WTC11 (cell line): ENCODE measurements around the gene MNAT1. TPM values are rescaled to one million over a fixed set of nuclear protein-coding genes. Genes with fewer than 3 reads are reported as not detected.

Experiments
- ATF1 ChIP-seq: sonication (generic); formaldehyde crosslinking; IDR thresholded peaks from 2 replicates; pipeline ENCODE4 v1.8.1; 2023; ENCODE audit warnings: mild to moderate bottlenecking, moderate library complexity, missing genetic modification reagents
- CREM ChIP-seq: sonication (generic); formaldehyde crosslinking; IDR thresholded peaks from 2 replicates; pipeline ENCODE4 v1.8.1; 2022; ENCODE audit warnings: mild to moderate bottlenecking, missing genetic modification reagents, moderate library complexity
- E2F5 ChIP-seq: sonication (generic); formaldehyde crosslinking; IDR thresholded peaks from 2 replicates; pipeline ENCODE4 v1.8.1; 2022; ENCODE audit warnings: mild to moderate bottlenecking, moderate library complexity, missing genetic modification reagents
- ESRRA ChIP-seq: sonication (generic); formaldehyde crosslinking; IDR thresholded peaks from 2 replicates; pipeline ENCODE4 v1.8.1; 2022; ENCODE audit warnings: mild to moderate bottlenecking, missing genetic modification reagents, borderline replicate concordance
- GRHL2 ChIP-seq: fragments of 250-450 bp; sonication (Bioruptor Pico); IDR thresholded peaks from 2 replicates; pipeline ENCODE4 v1.8.0; 2022; ENCODE audit warnings: mild to moderate bottlenecking, moderate library complexity; ENCODE audit not compliant: insufficient replicate concordance, severe bottlenecking
- HMGA2 ChIP-seq: fragments of 250-450 bp; sonication (Bioruptor Pico); IDR thresholded peaks from 2 replicates; pipeline ENCODE4 v1.4.0; 2021; ENCODE audit warnings: mild to moderate bottlenecking, moderate library complexity
- IRF1 ChIP-seq: sonication (generic); formaldehyde crosslinking; IDR thresholded peaks from 2 replicates; pipeline ENCODE4 v1.8.0; 2023; ENCODE audit warnings: missing genetic modification reagents
- MXD4 ChIP-seq: fragments of 250-450 bp; sonication (Bioruptor Pico); IDR thresholded peaks from 2 replicates; pipeline ENCODE4 v1.8.0; 2021; ENCODE audit warnings: mild to moderate bottlenecking, moderate library complexity, borderline replicate concordance
- NR1H2 ChIP-seq: sonication (generic); formaldehyde crosslinking; IDR thresholded peaks from 2 replicates; pipeline ENCODE4 v1.9.0; 2021; ENCODE audit warnings: mild to moderate bottlenecking, moderate library complexity, missing genetic modification reagents
- NR3C1 ChIP-seq: sonication (generic); formaldehyde crosslinking; conservative IDR thresholded peaks from 2 replicates; pipeline ENCODE4 v1.8.1; 2023; ENCODE audit warnings: low read depth, mild to moderate bottlenecking, missing genetic modification reagents
- ZBTB43 ChIP-seq: sonication (generic); formaldehyde crosslinking; IDR thresholded peaks from 2 replicates; pipeline ENCODE4 v1.8.1; 2023; ENCODE audit warnings: mild to moderate bottlenecking, missing genetic modification reagents
- ZNF281 ChIP-seq: sonication (generic); formaldehyde crosslinking; IDR thresholded peaks from 2 replicates; pipeline ENCODE4 v1.8.0; 2023; ENCODE audit warnings: mild to moderate bottlenecking, missing genetic modification reagents
- ZNF425 ChIP-seq: fragments of 250-450 bp; sonication (Bioruptor Pico); conservative IDR thresholded peaks from 2 replicates; pipeline ENCODE4 v1.9.0; 2021; ENCODE audit warnings: mild to moderate bottlenecking
- ZNF671 ChIP-seq: fragments of 250-450 bp; sonication (Bioruptor Pico); IDR thresholded peaks from 2 replicates; pipeline ENCODE4 v1.8.0; 2021; ENCODE audit warnings: mild to moderate bottlenecking
- total RNA-seq: library from RNA; stranded (reverse); gene quantifications from 3 replicates; pipeline ENCODE4 v1.2.3, GENCODE V29; 2021
- TF ChIP-seq, protein P1 (sequence below): fragments of 250-450 bp; sonication (Bioruptor Pico); IDR thresholded peaks from 2 replicates; pipeline ENCODE4 v1.9.0; 2021; ENCODE audit warnings: moderate library complexity, mild to moderate bottlenecking, inconsistent platforms, borderline replicate concordance
- TF ChIP-seq, protein P2 (sequence below): sonication (generic); formaldehyde crosslinking; IDR thresholded peaks from 2 replicates; pipeline ENCODE4 v1.8.1; 2022; ENCODE audit warnings: low read depth, mild to moderate bottlenecking, moderate library complexity, missing genetic modification reagents, borderline replicate concordance
- TF ChIP-seq, protein P3 (sequence below): sonication (generic); formaldehyde crosslinking; IDR thresholded peaks from 2 replicates; pipeline ENCODE4 v1.8.0; 2022; ENCODE audit warnings: mild to moderate bottlenecking, missing genetic modification reagents
- TF ChIP-seq, protein P4 (sequence below): sonication (generic); formaldehyde crosslinking; IDR thresholded peaks from 2 replicates; pipeline ENCODE4 v1.8.0; 2022; ENCODE audit warnings: mild to moderate bottlenecking, missing genetic modification reagents
- TF ChIP-seq, protein P5 (sequence below): sonication (generic); formaldehyde crosslinking; IDR thresholded peaks from 2 replicates; pipeline ENCODE4 v1.8.0; 2023; ENCODE audit warnings: missing genetic modification reagents, mild to moderate bottlenecking, borderline replicate concordance

Gene MNAT1
- total RNA-seq, 1 experiment from 2014 or later, result 59.0 TPM

DNA sequence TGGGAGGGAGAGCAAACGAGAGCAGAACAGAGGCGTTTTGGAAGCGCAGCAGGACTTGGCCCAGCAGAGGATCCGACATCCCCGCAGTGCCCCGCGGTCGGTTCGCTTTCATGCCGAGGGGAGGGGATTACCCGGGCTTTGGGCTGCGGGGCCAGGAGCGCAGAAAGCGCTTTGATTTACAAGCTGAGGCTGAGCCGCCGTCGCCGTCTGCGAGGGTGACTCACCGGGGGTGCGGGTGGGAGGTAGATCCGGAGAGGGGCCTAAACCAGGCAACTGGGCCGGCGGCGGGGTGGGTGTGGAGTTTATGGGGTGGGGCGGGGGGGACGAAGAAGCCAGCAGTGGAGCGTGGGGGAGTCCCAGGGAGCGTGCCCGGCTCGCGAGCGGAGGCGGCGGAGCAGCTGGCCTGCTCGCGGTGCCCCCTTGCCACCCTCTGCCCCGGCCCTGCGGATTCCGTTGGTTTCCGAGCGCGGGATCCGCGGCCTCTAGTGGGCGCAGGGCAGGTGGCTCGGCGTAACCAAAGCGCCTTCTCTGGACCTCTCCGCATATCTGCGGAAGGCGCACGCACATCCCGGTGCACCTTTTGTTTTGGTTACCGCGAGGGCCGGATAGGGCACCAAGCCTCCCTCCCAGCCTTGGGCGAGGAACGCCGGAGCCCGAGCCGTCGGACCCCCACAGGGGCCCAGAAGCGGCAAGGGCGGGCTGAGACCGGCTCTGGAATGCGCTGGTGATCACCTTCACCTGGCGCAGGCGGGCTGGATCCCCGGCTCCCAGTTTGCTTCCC is 13.0 kb upstream of the MNAT1 start (continued):
- TF ChIP-seq, protein P1, sequence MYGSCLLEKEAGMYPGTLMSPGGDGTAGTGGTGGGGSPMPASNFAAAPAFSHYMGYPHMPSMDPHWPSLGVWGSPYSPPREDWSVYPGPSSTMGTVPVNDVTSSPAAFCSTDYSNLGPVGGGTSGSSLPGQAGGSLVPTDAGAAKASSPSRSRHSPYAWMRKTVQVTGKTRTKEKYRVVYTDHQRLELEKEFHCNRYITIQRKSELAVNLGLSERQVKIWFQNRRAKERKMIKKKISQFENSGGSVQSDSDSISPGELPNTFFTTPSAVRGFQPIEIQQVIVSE (CRISPR knock-in tag), result no peak
- TF ChIP-seq CREM (CRISPR knock-in tag) (no peak), ZNF671 (CRISPR knock-in tag) (no peak), ZNF281 (CRISPR knock-in tag) (no peak), NR3C1 (CRISPR knock-in tag) (no peak), E2F5 (CRISPR knock-in tag) (0 out of 2 replicates have a peak, but pooled peaks have one; percentile 23), ATF1 (no peak), MXD4 (CRISPR knock-in tag) (no peak), IRF1 (no peak), HMGA2 (CRISPR knock-in tag) (no peak), GRHL2 (CRISPR knock-in tag) (no peak), ESRRA (no peak), NR1H2 (no peak), ZBTB43 (CRISPR knock-in tag) (no peak), ZNF425 (no peak)
- TF ChIP-seq, protein P2, sequence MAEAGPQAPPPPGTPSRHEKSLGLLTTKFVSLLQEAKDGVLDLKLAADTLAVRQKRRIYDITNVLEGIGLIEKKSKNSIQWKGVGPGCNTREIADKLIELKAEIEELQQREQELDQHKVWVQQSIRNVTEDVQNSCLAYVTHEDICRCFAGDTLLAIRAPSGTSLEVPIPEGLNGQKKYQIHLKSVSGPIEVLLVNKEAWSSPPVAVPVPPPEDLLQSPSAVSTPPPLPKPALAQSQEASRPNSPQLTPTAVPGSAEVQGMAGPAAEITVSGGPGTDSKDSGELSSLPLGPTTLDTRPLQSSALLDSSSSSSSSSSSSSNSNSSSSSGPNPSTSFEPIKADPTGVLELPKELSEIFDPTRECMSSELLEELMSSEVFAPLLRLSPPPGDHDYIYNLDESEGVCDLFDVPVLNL, result no peak
- TF ChIP-seq, protein P3, sequence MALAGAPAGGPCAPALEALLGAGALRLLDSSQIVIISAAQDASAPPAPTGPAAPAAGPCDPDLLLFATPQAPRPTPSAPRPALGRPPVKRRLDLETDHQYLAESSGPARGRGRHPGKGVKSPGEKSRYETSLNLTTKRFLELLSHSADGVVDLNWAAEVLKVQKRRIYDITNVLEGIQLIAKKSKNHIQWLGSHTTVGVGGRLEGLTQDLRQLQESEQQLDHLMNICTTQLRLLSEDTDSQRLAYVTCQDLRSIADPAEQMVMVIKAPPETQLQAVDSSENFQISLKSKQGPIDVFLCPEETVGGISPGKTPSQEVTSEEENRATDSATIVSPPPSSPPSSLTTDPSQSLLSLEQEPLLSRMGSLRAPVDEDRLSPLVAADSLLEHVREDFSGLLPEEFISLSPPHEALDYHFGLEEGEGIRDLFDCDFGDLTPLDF (CRISPR knock-in tag), result no peak
- TF ChIP-seq, protein P4, sequence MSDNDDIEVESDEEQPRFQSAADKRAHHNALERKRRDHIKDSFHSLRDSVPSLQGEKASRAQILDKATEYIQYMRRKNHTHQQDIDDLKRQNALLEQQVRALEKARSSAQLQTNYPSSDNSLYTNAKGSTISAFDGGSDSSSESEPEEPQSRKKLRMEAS (CRISPR knock-in tag), result 0 out of 2 replicates have a peak, but pooled peaks have one; percentile 9
- TF ChIP-seq, protein P5, sequence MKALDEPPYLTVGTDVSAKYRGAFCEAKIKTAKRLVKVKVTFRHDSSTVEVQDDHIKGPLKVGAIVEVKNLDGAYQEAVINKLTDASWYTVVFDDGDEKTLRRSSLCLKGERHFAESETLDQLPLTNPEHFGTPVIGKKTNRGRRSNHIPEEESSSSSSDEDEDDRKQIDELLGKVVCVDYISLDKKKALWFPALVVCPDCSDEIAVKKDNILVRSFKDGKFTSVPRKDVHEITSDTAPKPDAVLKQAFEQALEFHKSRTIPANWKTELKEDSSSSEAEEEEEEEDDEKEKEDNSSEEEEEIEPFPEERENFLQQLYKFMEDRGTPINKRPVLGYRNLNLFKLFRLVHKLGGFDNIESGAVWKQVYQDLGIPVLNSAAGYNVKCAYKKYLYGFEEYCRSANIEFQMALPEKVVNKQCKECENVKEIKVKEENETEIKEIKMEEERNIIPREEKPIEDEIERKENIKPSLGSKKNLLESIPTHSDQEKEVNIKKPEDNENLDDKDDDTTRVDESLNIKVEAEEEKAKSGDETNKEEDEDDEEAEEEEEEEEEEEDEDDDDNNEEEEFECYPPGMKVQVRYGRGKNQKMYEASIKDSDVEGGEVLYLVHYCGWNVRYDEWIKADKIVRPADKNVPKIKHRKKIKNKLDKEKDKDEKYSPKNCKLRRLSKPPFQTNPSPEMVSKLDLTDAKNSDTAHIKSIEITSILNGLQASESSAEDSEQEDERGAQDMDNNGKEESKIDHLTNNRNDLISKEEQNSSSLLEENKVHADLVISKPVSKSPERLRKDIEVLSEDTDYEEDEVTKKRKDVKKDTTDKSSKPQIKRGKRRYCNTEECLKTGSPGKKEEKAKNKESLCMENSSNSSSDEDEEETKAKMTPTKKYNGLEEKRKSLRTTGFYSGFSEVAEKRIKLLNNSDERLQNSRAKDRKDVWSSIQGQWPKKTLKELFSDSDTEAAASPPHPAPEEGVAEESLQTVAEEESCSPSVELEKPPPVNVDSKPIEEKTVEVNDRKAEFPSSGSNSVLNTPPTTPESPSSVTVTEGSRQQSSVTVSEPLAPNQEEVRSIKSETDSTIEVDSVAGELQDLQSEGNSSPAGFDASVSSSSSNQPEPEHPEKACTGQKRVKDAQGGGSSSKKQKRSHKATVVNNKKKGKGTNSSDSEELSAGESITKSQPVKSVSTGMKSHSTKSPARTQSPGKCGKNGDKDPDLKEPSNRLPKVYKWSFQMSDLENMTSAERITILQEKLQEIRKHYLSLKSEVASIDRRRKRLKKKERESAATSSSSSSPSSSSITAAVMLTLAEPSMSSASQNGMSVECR (CRISPR knock-in tag), result 0 out of 2 replicates have a peak, but pooled peaks have one; percentile 45
